ENCODE data around the gene NATD1. TPM values are rescaled to one million over a fixed set of nuclear protein-coding genes. Genes with fewer than 3 reads are reported as not detected.
A peak's percentile ranks its signal among the peaks of the same experiment; 100 is the strongest.

NATD1 gene
- total and polyA plus RNA-seq, 8 donors: 7.0 to 16.9 (median 9.4) TPM

- no peaks in the 10 kb centered on the region for H3K27me3 ChIP-seq
- TF ChIP-seq, protein P1, sequence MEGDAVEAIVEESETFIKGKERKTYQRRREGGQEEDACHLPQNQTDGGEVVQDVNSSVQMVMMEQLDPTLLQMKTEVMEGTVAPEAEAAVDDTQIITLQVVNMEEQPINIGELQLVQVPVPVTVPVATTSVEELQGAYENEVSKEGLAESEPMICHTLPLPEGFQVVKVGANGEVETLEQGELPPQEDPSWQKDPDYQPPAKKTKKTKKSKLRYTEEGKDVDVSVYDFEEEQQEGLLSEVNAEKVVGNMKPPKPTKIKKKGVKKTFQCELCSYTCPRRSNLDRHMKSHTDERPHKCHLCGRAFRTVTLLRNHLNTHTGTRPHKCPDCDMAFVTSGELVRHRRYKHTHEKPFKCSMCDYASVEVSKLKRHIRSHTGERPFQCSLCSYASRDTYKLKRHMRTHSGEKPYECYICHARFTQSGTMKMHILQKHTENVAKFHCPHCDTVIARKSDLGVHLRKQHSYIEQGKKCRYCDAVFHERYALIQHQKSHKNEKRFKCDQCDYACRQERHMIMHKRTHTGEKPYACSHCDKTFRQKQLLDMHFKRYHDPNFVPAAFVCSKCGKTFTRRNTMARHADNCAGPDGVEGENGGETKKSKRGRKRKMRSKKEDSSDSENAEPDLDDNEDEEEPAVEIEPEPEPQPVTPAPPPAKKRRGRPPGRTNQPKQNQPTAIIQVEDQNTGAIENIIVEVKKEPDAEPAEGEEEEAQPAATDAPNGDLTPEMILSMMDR (IDR thresholded peaks at IDR 0.05): no peak
- no peaks in the 10 kb centered on the region for H3K36me3 ChIP-seq
- ATAC-seq (peak; percentile 0), DNase-seq (peak in 2 of 4 donors; percentile 39 to 87)
- intact Hi-C loops (cut with DNase I): no loop called here
- H3K27ac ChIP-seq: peak overlapping the region; percentile 41 to 93
- H3K4me3 ChIP-seq: peak overlapping the region; percentile 82 to 99
- H3K4me1 ChIP-seq: peaks cover 30 to 77% of the 10 kb centered on the region in 2 donors
- no peaks in the 10 kb centered on the region for H3K9me3 ChIP-seq
These were observed 30.5 kb upstream of the NATD1 start for GRCh38 chr17:21283482-21284318.

DNA sequence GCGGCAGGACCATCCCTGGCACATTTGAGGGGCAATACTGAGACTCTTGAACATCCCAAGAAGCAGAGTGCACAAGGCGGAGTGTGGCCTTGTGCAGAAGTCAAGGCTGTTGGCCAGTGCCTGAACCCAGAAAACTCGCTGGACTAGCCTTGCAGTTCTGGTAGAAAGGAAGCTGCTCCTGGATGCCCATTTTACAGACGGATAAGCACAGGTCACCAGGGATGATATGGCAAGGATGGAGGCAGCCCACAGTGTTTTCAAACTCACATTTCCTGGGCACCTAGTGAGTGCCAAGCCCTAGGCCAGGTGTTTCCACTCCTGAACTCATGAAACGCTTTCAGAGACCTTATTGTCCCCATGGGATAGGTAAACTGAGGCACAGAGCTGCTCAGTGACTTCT lies 29.6 kb upstream of the NATD1 start:
- no peaks in the 10 kb centered on the region for H3K9me3 ChIP-seq
- H3K4me1 ChIP-seq: peaks cover 26 to 76% of the 10 kb centered on the region in 2 donors
- H3K27ac ChIP-seq: no peak overlapping the region
- no peak for DNase-seq
- no peaks in the 10 kb centered on the region for H3K36me3 ChIP-seq
- no peak overlapping the region for H3K4me3 ChIP-seq
- intact Hi-C loops (cut with DNase I): no loop called here
- H3K27me3 ChIP-seq: no peaks in the 10 kb centered on the region
- ATAC-seq: no peak
- TF ChIP-seq, protein P1 (IDR thresholded peaks at IDR 0.05): no peak

DNA sequence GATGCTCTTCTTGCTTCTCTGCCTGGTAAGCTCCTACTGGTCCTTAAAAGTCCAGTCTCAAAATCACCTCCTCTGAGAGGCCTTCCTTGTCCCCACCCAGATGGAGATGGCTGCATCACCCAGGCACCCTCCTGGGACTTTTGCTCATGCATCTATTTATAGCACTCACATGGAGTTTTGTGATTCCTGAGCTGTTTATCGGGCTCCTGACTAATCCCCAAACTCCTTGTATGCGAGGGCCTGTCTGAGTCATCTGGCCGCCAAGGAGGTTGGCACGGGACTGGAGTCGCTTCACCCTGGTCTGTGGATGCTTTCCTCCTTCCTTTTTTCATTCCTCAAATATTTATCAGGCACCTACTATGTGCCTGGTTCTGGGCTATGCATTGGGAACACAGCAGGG lies 29.0 kb upstream of the NATD1 start:
- no peak overlapping the region for H3K4me3 ChIP-seq
- intact Hi-C loops (cut with DNase I): no loop called here
- DNase-seq (no peak), ATAC-seq (no peak)
- peaks cover 21 to 76% of the 10 kb centered on the region in 2 donors for H3K4me1 ChIP-seq
- H3K36me3 ChIP-seq: no peaks in the 10 kb centered on the region
- no peaks in the 10 kb centered on the region for H3K27me3 ChIP-seq
- TF ChIP-seq, protein P1 (IDR thresholded peaks at IDR 0.05): no peak
- no peaks in the 10 kb centered on the region for H3K9me3 ChIP-seq
- H3K27ac ChIP-seq: peak overlapping the region in 1 of 2 donors; percentile 58

- Histone ChIP-seq H3K9me3 (no peaks in the 10 kb centered on the region), H3K4me3 (no peak overlapping the region), H3K27me3 (no peaks in the 10 kb centered on the region), H3K36me3 (no peaks in the 10 kb centered on the region), H3K4me1 (peaks cover 15 to 81% of the 10 kb centered on the region in 2 donors), H3K27ac (peak overlapping the region in 1 of 2 donors; percentile 83)
- TF ChIP-seq, protein P1 (IDR thresholded peaks at IDR 0.05): peak; percentile 97 to 99
- intact Hi-C loops (cut with DNase I): no loop called here
- DNase-seq: peak; percentile 57 to 98 (median 87)
- ATAC-seq: peak; percentile 59
These were observed 26.9 kb upstream of the NATD1 start for GRCh38 chr17:21280081-21280518.

GRCh38 chr17:21279582-21279981 lies 26.4 kb upstream of the NATD1 start:
- Histone ChIP-seq H3K36me3 (no peaks in the 10 kb centered on the region), H3K27ac (peak overlapping the region in 1 of 2 donors; percentile 83), H3K27me3 (no peaks in the 10 kb centered on the region), H3K4me1 (peaks cover 17 to 85% of the 10 kb centered on the region in 2 donors), H3K9me3 (no peaks in the 10 kb centered on the region), H3K4me3 (no peak overlapping the region)
- DNase-seq (no peak), ATAC-seq (no peak)
- intact Hi-C loops (cut with DNase I): no loop called here
- TF ChIP-seq, protein P1 (IDR thresholded peaks at IDR 0.05): no peak

Data from left lung (tissue), 10 donors.